ENCODE measurements around the gene GNL3L.
"Not testable (repeated sequence)": the region's sequence is repeated elsewhere in the genome, so short reads cannot be mapped to it uniquely, and the experiment has no call there.

GNL3L gene

DNA sequence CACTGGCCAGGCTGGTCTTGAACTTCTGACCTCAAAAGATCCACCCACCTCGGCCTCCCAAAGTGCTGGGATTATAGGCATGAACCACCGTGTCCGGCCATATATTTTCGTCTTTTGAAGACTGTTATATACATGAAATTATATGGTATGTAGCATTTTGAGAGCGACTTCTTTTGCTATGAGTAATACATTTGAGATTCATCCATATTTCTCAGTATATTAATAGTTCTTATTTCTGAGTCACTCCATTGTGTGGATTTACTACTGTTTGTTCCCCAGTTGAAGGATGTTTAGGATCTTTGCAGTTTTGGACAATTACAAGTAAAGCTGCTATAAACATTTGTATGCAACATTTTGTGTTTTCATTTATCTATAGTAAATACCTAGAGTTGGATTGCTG, 34.9 kb downstream of the GNL3L start:
- Histone ChIP-seq H3K9me3 (ENCODE audit: low read length) (no peaks in the 10 kb centered on the region), H3K27me3 (ENCODE audit: control insufficient read depth in 1 of 2, insufficient read depth in 2 of 2, low read length in 2 of 2) (no peaks in the 10 kb centered on the region), H3K4me3 (ENCODE audit: low read depth in 1 of 2, low read length in 2 of 2) (no peak overlapping the region), H3K4me1 (ENCODE audit: insufficient read depth, low read length) (no peaks in the 10 kb centered on the region), H3K9ac (ENCODE audit: low read length) (no peak overlapping the region), H3K27ac (ENCODE audit: low read depth, low read length) (no peak overlapping the region), H3K36me3 (ENCODE audit: insufficient read depth, low read length) (peaks cover 4% of the 10 kb centered on the region)

DNA sequence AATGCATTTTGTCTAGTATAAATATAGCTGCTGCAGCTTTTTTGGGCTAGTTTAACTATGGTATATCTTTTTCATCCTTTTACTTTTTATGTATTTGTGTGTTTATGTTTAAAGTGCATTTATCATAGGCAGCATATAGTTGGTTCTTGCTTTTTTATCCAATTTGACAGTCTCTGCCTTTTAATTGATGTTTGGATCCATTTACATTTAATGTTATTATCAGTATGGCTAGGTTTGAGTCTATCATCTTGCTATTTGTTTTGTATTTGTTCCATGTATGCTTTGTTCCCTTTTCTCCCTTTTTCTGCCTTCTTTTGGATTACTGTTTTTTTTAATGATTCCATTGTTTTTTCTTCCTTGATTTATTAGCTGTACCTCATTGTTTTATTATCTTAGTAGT, 40.3 kb downstream of the GNL3L start:
- Histone ChIP-seq H3K9ac (ENCODE audit: low read length) (no peak overlapping the region), H3K27ac (ENCODE audit: low read depth, low read length) (no peak overlapping the region), H3K4me3 (ENCODE audit: low read depth in 1 of 2, low read length in 2 of 2) (no peak overlapping the region), H3K36me3 (ENCODE audit: insufficient read depth, low read length) (no peaks in the 10 kb centered on the region), H3K9me3 (ENCODE audit: low read length) (peaks cover 4% of the 10 kb centered on the region), H3K27me3 (ENCODE audit: control insufficient read depth in 1 of 2, insufficient read depth in 2 of 2, low read length in 2 of 2) (no peaks in the 10 kb centered on the region), H3K4me1 (ENCODE audit: insufficient read depth, low read length) (no peaks in the 10 kb centered on the region)

DNA sequence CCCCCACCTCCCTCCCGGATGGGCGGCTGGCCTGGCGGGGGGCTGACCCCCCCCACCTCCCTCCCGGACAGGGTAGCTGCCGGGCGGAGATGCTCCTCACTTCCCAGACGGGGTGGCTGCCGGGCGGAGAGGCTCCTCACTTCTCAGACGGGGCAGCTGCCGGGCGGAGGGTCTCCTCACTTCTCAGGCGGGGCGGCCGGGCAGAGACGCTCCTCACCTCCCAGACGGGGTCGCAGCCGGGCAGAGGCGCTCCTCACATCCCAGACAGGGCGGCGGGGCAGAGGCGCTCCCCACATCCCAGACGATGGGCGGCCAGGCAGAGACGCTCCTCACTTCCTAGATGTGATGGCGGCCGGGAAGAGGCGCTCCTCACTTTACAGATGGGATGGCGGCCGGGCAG, 42.6 kb downstream of the GNL3L start:
- H3K4me1 ChIP-seq (ENCODE audit: insufficient read depth, low read length); H3K4me3 ChIP-seq (ENCODE audit: low read depth in 1 of 2, low read length in 2 of 2); H3K9ac ChIP-seq (ENCODE audit: low read length); H3K27ac ChIP-seq (ENCODE audit: low read depth, low read length); H3K9me3 ChIP-seq (ENCODE audit: low read length); H3K36me3 ChIP-seq (ENCODE audit: insufficient read depth, low read length); H3K27me3 ChIP-seq (ENCODE audit: control insufficient read depth in 1 of 2, insufficient read depth in 2 of 2, low read length in 2 of 2): not testable (repeated sequence)

DNA sequence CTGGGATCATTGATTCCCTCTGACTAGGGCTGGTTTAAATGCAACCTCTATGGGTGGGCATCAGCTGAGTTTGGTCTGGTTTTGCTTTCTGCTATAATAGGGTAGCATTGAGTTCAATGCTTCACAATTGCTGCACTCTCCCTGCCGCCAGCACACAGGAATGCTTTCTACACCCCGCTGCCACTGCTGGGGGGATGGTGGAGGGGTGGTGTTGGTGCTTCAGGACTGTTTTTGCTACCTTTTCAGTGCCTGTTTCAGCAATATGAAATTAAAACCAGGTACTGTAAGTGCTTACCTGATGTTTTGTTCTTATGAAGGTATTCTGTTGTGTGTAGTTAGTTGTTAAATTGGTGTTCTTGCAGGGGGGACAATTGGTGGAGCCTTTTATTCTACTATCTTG, 67.7 kb downstream of the GNL3L start:
- Histone ChIP-seq H3K4me3 (ENCODE audit: low read depth in 1 of 2, low read length in 2 of 2) (no peak overlapping the region), H3K27me3 (ENCODE audit: control insufficient read depth in 1 of 2, insufficient read depth in 2 of 2, low read length in 2 of 2) (no peaks in the 10 kb centered on the region)

DNA sequence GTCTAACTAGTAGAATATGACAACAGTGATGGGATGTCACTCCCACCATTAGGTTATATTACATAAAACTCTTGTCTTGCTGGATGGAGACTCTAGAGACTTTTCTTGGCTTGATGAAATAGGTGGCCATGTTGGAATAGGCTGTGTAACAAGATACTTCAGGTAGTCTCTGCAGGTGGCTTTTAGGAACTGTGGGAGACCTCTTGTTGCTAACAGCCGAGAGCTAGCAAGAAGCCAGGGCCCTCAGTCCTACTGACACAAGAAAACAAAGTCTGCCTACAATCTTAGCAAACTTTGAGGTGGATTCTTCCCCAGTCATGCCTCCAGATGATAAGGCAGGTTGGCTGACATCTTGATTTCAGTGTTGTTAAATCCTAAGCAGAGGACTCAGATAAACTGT, 72.5 kb downstream of the GNL3L start:
- Histone ChIP-seq H3K9me3 (ENCODE audit: low read length) (no peaks in the 10 kb centered on the region), H3K27ac (ENCODE audit: low read depth, low read length) (no peak overlapping the region), H3K36me3 (ENCODE audit: insufficient read depth, low read length) (no peaks in the 10 kb centered on the region), H3K4me3 (ENCODE audit: low read depth in 1 of 2, low read length in 2 of 2) (no peak overlapping the region), H3K4me1 (ENCODE audit: insufficient read depth, low read length) (no peaks in the 10 kb centered on the region), H3K9ac (ENCODE audit: low read length) (no peak overlapping the region), H3K27me3 (ENCODE audit: control insufficient read depth in 1 of 2, insufficient read depth in 2 of 2, low read length in 2 of 2) (no peaks in the 10 kb centered on the region)

More for the DNA sequence above, 67.7 kb downstream of the GNL3L start:
- no peak overlapping the region for H3K9ac ChIP-seq (ENCODE audit: low read length)
- no peaks in the 10 kb centered on the region for H3K4me1 ChIP-seq (ENCODE audit: insufficient read depth, low read length)
- no peaks in the 10 kb centered on the region for H3K9me3 ChIP-seq (ENCODE audit: low read length)
- H3K27ac ChIP-seq (ENCODE audit: low read depth, low read length): no peak overlapping the region
- no peaks in the 10 kb centered on the region for H3K36me3 ChIP-seq (ENCODE audit: insufficient read depth, low read length)

All from muscle layer of colon (tissue), 2 donors.